LoVo (cell line): ENCODE measurements around the gene LYPD6.
A peak's percentile ranks its signal among the peaks of the same experiment; 100 is the strongest.
"Not testable (repeated sequence)": the region's sequence is repeated elsewhere in the genome, so short reads cannot be mapped to it uniquely, and the experiment has no call there.

Experiments used
- DNase-seq: peaks from one replicate; pipeline ENCODE4 v3.0.0-alpha.2; 2016; ENCODE audit warnings: low spot score

Gene LYPD6

GRCh38 chr2:149330127-149331022 is at the start of gene LYPD6:
Gene LYPD6, plus strand, starts transcription at chr2:149330587. Its CDS starts 107,122 bp downstream, at chr2:149437709.
- peak; percentile 87 for DNase-seq

- DNase-seq, result no peak
Measured at GRCh38 chr2:149281441-149281840, 48.9 kb upstream of the LYPD6 start.

- no peak for DNase-seq
Measured at GRCh38 chr2:149290662-149291061, 39.7 kb upstream of the LYPD6 start.

- no peak for DNase-seq
Measured at GRCh38 chr2:149291881-149292280, 38.5 kb upstream of the LYPD6 start.

GRCh38 chr2:149296031-149296430 is 34.4 kb upstream of the LYPD6 start:
- no peak for DNase-seq

- DNase-seq, result no peak
Measured at GRCh38 chr2:149307014-149307413, 23.4 kb upstream of the LYPD6 start.

- DNase-seq, result no peak
Measured at GRCh38 chr2:149310349-149310748, 20.0 kb upstream of the LYPD6 start.

- no peak for DNase-seq
Measured at GRCh38 chr2:149312039-149312438, 18.3 kb upstream of the LYPD6 start.

GRCh38 chr2:149313512-149313972 is 16.8 kb upstream of the LYPD6 start:
- DNase-seq, result peak; percentile 46

- no peak for DNase-seq
Measured at GRCh38 chr2:149314687-149315086, 15.7 kb upstream of the LYPD6 start.

- DNase-seq, result no peak
Measured at GRCh38 chr2:149315461-149315860, 14.9 kb upstream of the LYPD6 start.

GRCh38 chr2:149318566-149318965 is 11.8 kb upstream of the LYPD6 start:
- DNase-seq, result not testable (repeated sequence)

- no peak for DNase-seq
Measured at GRCh38 chr2:149320362-149320761, 10.0 kb upstream of the LYPD6 start.

GRCh38 chr2:149329068-149329467 is 1.3 kb upstream of the LYPD6 start:
- DNase-seq, result no peak

- DNase-seq, result peak; percentile 77
Measured at GRCh38 chr2:149329489-149330126, 779 bp upstream of the LYPD6 start.

GRCh38 chr2:149331023-149331400 is 625 bp downstream of the LYPD6 start:
- DNase-seq, result no peak

GRCh38 chr2:149332364-149332763 is 2.0 kb downstream of the LYPD6 start:
- no peak for DNase-seq

GRCh38 chr2:149333636-149334035 is 3.2 kb downstream of the LYPD6 start:
- DNase-seq, result no peak

GRCh38 chr2:149334156-149334555 is 3.8 kb downstream of the LYPD6 start:
- no peak for DNase-seq

- no peak for DNase-seq
Measured at GRCh38 chr2:149339324-149339723, 8.9 kb downstream of the LYPD6 start.

GRCh38 chr2:149342509-149342908 is 12.1 kb downstream of the LYPD6 start:
- DNase-seq, result no peak

GRCh38 chr2:149344105-149344504 is 13.7 kb downstream of the LYPD6 start:
- DNase-seq, result no peak

GRCh38 chr2:149346272-149346671 is 15.9 kb downstream of the LYPD6 start:
- DNase-seq, result no peak
